ENCODE data around the gene HAUS2.

DNA sequence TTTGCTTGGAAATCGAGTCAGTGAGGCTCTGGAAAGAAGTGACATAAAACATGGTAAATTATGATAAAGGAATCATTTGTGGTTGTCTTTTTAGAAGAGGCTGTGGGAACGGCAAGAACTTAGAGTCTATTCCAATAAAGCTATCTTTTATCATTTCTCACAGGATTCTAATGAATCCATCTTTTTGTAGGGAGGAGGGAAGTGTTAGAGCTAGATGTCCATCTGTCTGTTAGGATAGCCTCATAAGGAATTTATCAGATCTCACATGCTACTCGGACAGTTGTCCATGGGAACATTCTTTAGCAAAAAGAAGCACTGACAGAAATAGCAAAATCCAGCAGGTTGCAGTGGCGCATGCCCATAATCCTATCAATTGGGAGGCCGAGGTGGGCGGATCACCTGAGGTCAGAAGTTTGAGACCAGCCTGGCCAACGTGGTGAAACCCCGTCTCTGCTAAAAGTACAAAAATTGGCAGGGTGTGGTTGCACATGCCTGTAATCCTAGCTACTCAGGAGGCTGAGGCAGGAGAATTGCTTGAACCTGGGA is 63.8 kb downstream of the HAUS2 start:
- TF ChIP-seq, protein P1, sequence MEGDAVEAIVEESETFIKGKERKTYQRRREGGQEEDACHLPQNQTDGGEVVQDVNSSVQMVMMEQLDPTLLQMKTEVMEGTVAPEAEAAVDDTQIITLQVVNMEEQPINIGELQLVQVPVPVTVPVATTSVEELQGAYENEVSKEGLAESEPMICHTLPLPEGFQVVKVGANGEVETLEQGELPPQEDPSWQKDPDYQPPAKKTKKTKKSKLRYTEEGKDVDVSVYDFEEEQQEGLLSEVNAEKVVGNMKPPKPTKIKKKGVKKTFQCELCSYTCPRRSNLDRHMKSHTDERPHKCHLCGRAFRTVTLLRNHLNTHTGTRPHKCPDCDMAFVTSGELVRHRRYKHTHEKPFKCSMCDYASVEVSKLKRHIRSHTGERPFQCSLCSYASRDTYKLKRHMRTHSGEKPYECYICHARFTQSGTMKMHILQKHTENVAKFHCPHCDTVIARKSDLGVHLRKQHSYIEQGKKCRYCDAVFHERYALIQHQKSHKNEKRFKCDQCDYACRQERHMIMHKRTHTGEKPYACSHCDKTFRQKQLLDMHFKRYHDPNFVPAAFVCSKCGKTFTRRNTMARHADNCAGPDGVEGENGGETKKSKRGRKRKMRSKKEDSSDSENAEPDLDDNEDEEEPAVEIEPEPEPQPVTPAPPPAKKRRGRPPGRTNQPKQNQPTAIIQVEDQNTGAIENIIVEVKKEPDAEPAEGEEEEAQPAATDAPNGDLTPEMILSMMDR (IDR thresholded peaks at IDR 0.05; ENCODE audit: poor library complexity), result no peak
- no peak for TF ChIP-seq EZH2 (IDR thresholded peaks at IDR 0.05; ENCODE audit: borderline replicate concordance)

Measured in hepatocyte (in vitro differentiated cells).